ENCODE results near the gene TCTN2. TPM values are rescaled to one million over a fixed set of nuclear protein-coding genes. Genes with fewer than 3 reads are reported as not detected.

TCTN2 gene
- total RNA-seq, 1 donor from 2014 or later = 2.7 TPM

DNA sequence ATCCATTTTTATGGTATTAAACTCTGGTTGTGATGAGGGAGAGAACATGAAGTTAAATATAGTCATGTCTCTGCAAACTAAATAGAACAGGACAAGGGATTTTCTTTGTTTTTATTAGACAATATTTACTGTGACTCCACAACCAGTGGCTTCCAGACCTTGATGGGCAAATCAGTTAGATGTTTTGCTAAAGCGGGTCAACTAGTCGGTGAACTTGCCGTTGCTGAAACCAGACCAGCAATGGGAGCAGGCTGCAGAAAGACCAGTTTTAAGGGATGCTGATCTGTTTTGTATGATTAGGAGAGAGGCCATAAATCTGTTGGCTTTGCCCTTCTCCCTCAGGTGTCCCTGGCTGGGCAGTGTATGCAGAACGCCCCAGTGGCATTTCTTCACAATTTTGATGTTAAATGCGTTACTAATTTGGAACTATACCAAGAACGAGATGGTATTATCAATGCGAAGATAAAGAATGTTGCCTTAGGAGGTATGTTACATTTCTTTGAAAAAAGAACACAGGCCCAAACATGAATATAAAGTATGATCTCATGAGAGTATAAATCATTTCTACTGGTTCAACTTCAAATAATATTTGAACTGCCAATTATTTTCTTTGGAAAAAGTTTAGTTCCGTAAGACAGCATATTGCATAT lies 19.4 kb downstream of the TCTN2 start:
- no peak overlapping the region for H3K27ac ChIP-seq
- no peak overlapping the region for H3K4me3 ChIP-seq
- H3K27me3 ChIP-seq = no peaks in the 10 kb centered on the region
- H3K4me1 ChIP-seq = no peaks in the 10 kb centered on the region
- no peaks in the 10 kb centered on the region for H3K9me3 ChIP-seq
- DNase-seq (ENCODE audit: low spot score in 2 of 2) = no peak
- intact Hi-C loops (cut with DNase I) = no loop called here
- peaks cover 24 to 49% of the 10 kb centered on the region in 2 donors for H3K36me3 ChIP-seq
- TF ChIP-seq, protein P1, sequence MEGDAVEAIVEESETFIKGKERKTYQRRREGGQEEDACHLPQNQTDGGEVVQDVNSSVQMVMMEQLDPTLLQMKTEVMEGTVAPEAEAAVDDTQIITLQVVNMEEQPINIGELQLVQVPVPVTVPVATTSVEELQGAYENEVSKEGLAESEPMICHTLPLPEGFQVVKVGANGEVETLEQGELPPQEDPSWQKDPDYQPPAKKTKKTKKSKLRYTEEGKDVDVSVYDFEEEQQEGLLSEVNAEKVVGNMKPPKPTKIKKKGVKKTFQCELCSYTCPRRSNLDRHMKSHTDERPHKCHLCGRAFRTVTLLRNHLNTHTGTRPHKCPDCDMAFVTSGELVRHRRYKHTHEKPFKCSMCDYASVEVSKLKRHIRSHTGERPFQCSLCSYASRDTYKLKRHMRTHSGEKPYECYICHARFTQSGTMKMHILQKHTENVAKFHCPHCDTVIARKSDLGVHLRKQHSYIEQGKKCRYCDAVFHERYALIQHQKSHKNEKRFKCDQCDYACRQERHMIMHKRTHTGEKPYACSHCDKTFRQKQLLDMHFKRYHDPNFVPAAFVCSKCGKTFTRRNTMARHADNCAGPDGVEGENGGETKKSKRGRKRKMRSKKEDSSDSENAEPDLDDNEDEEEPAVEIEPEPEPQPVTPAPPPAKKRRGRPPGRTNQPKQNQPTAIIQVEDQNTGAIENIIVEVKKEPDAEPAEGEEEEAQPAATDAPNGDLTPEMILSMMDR (IDR thresholded peaks at IDR 0.05) = no peak

DNA sequence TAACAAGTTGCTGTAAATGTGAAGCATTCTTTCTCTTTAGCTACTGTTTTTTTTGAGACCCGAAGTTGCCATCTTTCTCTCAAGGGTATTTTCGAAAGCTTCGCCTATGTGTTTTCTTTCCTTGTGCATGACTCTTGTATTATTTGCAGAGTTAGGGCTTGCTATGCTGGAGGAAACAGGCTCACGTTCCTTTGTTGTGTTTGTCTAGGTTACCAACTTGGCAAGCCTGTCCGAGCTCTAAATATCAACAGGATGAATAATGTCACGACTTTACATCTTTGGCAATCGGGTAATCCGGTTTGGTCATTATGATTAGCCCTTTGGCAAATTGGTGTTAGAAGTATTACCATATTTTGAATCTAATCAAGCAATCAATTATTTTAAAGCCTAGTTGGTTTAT lies 25.3 kb downstream of the TCTN2 start:
- Histone ChIP-seq H3K27me3 (no peaks in the 10 kb centered on the region), H3K36me3 (peaks cover 38 to 55% of the 10 kb centered on the region in 2 donors), H3K4me1 (no peaks in the 10 kb centered on the region), H3K27ac (no peak overlapping the region), H3K9me3 (no peaks in the 10 kb centered on the region), H3K4me3 (no peak overlapping the region)
- intact Hi-C loops (cut with DNase I) = no loop called here
- no peak for DNase-seq (ENCODE audit: low spot score in 2 of 2)
- TF ChIP-seq, protein P1 (IDR thresholded peaks at IDR 0.05) = no peak

DNA sequence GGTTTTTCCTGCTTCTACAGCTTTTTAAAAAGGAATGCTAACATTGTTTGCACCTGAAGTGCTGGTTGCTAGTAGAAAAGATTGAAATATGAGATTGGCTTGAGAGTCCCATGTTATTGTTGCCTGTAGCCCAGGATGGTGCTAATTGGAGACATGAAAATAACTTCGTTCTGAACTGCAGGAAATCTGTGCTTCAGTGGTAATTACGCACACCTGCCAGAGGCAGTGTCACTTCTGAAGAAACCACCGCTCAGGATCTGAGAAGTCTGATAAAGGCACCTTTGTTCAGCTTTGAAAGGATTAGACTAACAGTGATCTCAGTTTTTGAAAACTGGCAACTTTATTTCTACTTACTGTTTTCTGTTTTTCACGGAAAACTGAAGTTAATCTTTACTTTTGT lies 25.7 kb downstream of the TCTN2 start:
- Histone ChIP-seq H3K36me3 (peaks cover 36 to 54% of the 10 kb centered on the region in 2 donors), H3K9me3 (no peaks in the 10 kb centered on the region), H3K4me3 (no peak overlapping the region), H3K27me3 (no peaks in the 10 kb centered on the region), H3K27ac (no peak overlapping the region), H3K4me1 (no peaks in the 10 kb centered on the region)
- no peak for DNase-seq (ENCODE audit: low spot score in 2 of 2)
- intact Hi-C loops (cut with DNase I) = no loop called here
- TF ChIP-seq, protein P1 (IDR thresholded peaks at IDR 0.05) = no peak

DNA sequence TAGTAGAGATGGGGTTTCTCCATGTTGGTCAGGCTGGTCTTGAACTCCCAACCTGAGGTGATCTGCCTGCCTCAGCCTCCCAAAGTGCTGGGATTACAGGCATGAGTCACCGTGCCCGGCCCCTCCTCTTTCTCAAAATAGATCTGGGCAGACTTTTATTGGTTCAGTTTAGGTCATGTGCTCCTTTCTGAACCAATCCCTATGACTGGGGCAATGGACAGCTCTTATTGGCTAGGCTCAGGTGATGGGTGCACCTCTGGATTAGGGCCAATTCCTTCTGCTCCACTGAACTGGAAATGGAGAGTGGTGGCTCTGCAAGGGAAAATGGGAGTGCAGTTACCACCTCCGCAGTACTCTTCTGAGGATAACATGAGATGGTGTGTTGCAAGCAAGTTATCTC lies 35.0 kb downstream of the TCTN2 start:
- no peaks in the 10 kb centered on the region for H3K9me3 ChIP-seq
- no peaks in the 10 kb centered on the region for H3K27me3 ChIP-seq
- no peak overlapping the region for H3K27ac ChIP-seq
- TF ChIP-seq, protein P1 (IDR thresholded peaks at IDR 0.05) = no peak
- H3K36me3 ChIP-seq = peaks cover 3 to 22% of the 10 kb centered on the region in 2 donors
- intact Hi-C loops (cut with DNase I) = no loop called here
- no peak for DNase-seq (ENCODE audit: low spot score in 2 of 2)
- no peak overlapping the region for H3K4me3 ChIP-seq
- no peaks in the 10 kb centered on the region for H3K4me1 ChIP-seq

DNA sequence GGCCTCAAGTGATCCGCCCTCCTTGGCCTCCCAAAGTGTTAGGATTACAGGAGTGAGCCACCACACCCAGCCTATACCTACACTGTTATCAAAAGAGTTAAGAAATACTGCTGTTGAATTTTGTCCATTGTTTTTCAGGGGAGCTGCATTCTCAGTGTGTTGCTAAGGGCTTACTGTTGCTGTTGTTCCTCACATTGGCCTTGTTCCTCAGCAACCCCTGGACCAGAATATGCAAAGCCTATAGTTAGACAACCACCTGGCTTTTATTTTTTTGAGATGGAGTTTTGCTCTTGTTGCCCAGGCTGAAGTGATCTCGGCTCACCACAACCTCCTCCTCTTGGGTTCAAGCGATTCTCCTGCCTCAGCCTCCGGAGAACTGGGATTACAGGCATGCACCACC lies 36.6 kb downstream of the TCTN2 start:
- H3K36me3 ChIP-seq = peaks cover 3 to 21% of the 10 kb centered on the region in 2 donors
- no peak overlapping the region for H3K4me3 ChIP-seq
- H3K4me1 ChIP-seq = peaks cover 0 to 5% of the 10 kb centered on the region in 2 donors
- no peaks in the 10 kb centered on the region for H3K27me3 ChIP-seq
- no peaks in the 10 kb centered on the region for H3K9me3 ChIP-seq
- TF ChIP-seq, protein P1 (IDR thresholded peaks at IDR 0.05) = no peak
- intact Hi-C loops (cut with DNase I) = no loop called here
- DNase-seq (ENCODE audit: low spot score in 2 of 2) = peak in 1 of 2 donors; percentile 19
- H3K27ac ChIP-seq = no peak overlapping the region
